Renal cortex interstitium (tissue), 15 donors: ENCODE results near the gene NCOR2. TPM values are rescaled to one million over a fixed set of nuclear protein-coding genes. Genes with fewer than 3 reads are reported as not detected.

Source experiments
- DNase-seq, 11 donors: peaks; one replicate each; pipeline ENCODE4 v3.0.0-alpha.2; 2013; ENCODE audit warnings: low read depth in 9 of 11, low spot score in 4 of 11; ENCODE audit errors: extremely low read depth in 1 of 11
- long read RNA-seq, 16 experiments: transcript quantifications; one replicate each; lab custom pipeline, GENCODE V29; 2026
- polyA plus RNA-seq, 3 donors: library from polyadenylated mRNA; unstranded; fragments of 120-200 nt; gene quantifications; one replicate each; pipeline ENCODE4 v1.2.1, GENCODE V29; 2013; ENCODE audit not compliant: insufficient read length in 3 of 3

The NCOR2 gene
- 100 to 1,000 TPM in 1 of 3 donors, 10 to 100 TPM in 2; 62.7 to 106 (median 87.2) TPM for polyA plus RNA-seq
- long read RNA-seq, donor 1, partial matches to known transcripts, result 0 of 1 reads
- long read RNA-seq, donor 1, other reads (novel, unspliced or antisense), result 0 of 1 reads
- long read RNA-seq, donor 2, partial matches to known transcripts, result 0 of 4 reads
- long read RNA-seq, donor 2, other reads (novel, unspliced or antisense), result 0 of 4 reads
- long read RNA-seq, donor 3, partial matches to known transcripts, result 0 of 2 reads
- long read RNA-seq, donor 3, other reads (novel, unspliced or antisense), result 0 of 2 reads
- long read RNA-seq, donor 4, partial matches to known transcripts, result 0 of 2 reads
- long read RNA-seq, donor 4, other reads (novel, unspliced or antisense), result 0 of 2 reads
- long read RNA-seq, donor 5, result 0 reads
- long read RNA-seq, donor 6, partial matches to known transcripts, result 31 of 33 reads
- long read RNA-seq, donor 6, other reads (novel, unspliced or antisense), result 0 of 33 reads
- long read RNA-seq, donor 7, partial matches to known transcripts, result 5 of 8 reads
- long read RNA-seq, donor 7, other reads (novel, unspliced or antisense), result 0 of 8 reads
- long read RNA-seq, donor 8, partial matches to known transcripts, result 13 of 18 reads
- long read RNA-seq, donor 8, other reads (novel, unspliced or antisense), result 0 of 18 reads
- long read RNA-seq, donor 9, partial matches to known transcripts, result 5 of 6 reads
- long read RNA-seq, donor 9, other reads (novel, unspliced or antisense), result 0 of 6 reads
- long read RNA-seq, donor 10, partial matches to known transcripts, result 10 of 12 reads
- long read RNA-seq, donor 10, other reads (novel, unspliced or antisense), result 0 of 12 reads
- long read RNA-seq, donor 11, partial matches to known transcripts, result 6 of 6 reads
- long read RNA-seq, donor 11, other reads (novel, unspliced or antisense), result 0 of 6 reads
- long read RNA-seq, donor 12, partial matches to known transcripts, result 9 of 9 reads
- long read RNA-seq, donor 12, other reads (novel, unspliced or antisense), result 0 of 9 reads
- long read RNA-seq, donor 13, result 0 reads
- long read RNA-seq, donor 14, partial matches to known transcripts, result 0 of 1 reads
- long read RNA-seq, donor 14, other reads (novel, unspliced or antisense), result 0 of 1 reads
- long read RNA-seq, donor 15, partial matches to known transcripts, result 0 of 2 reads
- long read RNA-seq, donor 15, other reads (novel, unspliced or antisense), result 0 of 2 reads
- long read RNA-seq, donor 16, partial matches to known transcripts, result 98 of 106 reads
- long read RNA-seq, donor 16, other reads (novel, unspliced or antisense), result 0 of 106 reads

GRCh38 chr12:124566997-124567672 is at the start of gene NCOR2:
Gene NCOR2, minus strand, starts transcription at chr12:124567612. Its CDS starts 72,361 bp downstream, at chr12:124495251.
- DNase-seq, result no peak

DNA sequence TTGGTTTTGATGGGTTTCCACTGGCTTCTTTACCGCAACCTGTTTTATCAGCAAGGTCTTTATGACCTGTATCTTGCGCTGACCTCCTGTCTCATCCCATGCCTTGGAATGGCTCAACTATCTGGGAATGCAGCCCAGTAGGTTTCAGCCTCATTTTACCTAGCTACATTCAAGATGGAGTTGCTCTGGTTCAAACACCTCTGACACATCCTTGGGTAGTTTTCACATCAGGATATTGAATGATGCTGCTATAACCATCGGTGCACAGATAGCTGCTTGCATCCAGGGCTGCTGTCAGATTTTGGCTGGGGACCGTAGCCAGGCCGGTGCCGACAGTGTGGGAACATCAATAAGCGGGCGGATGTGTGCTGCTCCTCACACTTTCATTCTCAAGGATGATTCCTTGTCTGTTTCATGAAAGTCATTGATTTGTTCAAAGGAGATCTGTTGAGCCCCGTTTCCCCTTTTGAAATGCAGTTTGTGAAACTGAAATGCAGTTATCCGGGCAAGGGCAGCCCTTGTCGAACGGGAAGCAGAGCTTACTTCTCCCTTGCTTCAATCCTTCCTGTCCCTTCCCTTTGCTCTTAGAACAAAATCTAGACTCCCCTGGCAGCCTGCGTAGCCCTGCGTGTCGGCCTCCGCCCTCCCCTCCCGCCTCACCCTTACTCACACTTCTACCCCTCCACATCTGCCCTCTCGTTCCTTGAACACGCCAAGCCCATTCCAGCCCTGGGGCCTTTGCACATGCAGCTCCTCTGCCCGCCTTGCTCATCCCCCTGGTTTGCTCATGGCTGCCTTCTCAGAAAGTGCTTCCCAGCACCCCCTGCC is 49.2 kb upstream of the NCOR2 start:
- no peak for DNase-seq

DNA sequence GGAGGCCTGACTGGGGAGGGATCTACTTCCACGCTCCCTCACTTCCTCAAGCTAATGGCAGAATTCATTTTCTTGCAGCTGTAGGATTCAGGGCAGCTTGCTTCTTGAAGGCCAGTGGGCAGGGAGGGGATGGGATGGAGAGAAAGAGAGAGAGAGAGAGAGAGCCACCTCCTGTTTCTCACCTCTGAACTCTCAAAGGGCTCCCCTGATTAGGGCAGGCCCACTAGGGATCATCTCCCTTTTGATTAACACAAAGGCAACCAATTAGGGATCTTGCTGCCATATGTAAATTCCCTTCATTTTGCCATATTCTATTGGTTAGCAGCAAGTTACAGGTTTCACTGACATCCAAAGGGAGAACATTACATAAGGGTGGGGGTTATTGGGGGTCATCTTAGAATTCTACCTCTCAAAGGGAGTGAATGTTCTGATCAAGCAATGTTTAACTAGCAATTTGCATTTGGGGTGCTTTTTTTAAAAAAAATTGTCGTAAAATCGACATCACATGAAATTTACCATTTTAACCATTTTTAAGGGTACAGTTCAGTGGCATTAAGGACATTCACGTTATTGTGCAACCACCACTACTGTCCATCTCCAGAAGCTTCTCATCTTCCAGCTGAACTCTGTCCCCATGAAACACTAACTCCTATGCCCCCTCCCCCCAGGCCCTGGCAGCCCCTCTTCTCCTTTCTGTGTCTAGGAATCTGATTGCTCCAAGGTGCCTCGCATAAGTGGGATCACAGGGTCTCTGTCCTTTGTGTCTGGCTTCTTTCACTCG is 47.3 kb upstream of the NCOR2 start:
- DNase-seq, result no peak

GRCh38 chr12:124613151-124613585 is 45.8 kb upstream of the NCOR2 start:
- DNase-seq, result no peak

GRCh38 chr12:124612410-124612680 is 44.9 kb upstream of the NCOR2 start:
- DNase-seq, result no peak

- DNase-seq, result no peak
These were observed 44.4 kb upstream of the NCOR2 start for GRCh38 chr12:124611559-124612409.

DNA sequence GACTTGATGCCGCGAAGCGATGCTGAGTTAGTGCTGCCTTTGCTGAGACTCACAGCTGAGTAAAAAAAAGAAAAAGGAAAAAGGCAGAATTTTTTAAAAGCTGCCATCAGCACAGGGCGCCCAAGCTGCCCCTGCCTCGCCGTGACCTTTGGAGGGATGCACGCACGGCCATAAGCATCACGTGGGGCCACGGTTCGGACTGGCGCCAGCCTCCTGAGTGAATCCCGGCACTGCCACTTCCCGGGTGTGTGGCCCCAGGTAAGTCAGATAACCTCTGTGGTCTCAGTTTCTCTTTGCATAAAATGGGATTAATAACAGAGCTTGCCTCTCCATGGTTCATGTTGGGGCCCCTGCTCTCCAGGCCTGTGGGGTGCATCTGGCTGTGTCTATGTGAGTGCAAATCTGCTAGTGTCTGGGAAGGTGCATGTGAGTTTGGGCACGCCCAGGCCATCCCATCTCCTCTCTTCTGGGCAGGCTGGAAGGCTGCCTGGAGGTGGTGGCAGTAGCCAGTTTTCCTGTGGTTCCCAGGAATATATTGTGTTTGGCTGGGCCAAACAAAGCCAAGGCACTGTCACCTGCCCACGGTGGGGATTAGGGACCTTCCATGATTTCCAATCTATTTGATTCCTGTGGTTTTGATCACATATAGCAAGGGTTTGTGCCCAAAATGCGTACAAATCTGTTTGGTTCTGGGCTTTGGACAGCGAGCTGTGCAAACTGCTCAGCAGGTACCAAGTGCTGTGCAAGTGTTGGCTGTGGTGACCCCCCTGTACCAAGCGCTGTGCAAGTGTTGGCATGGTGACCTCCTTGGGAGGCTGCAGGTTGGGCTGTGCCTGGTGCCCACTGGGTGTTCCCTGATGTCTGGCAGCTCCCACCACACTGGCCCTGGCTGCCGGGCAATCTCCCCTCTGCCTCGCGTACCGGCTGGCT is 43.5 kb upstream of the NCOR2 start:
- no peak for DNase-seq

GRCh38 chr12:124610021-124610612 is 42.7 kb upstream of the NCOR2 start:
- DNase-seq, result no peak

GRCh38 chr12:124609041-124609989 is 41.9 kb upstream of the NCOR2 start:
- DNase-seq, result peak in 10 of 11 donors; percentile 43 to 78 (median 66)

DNA sequence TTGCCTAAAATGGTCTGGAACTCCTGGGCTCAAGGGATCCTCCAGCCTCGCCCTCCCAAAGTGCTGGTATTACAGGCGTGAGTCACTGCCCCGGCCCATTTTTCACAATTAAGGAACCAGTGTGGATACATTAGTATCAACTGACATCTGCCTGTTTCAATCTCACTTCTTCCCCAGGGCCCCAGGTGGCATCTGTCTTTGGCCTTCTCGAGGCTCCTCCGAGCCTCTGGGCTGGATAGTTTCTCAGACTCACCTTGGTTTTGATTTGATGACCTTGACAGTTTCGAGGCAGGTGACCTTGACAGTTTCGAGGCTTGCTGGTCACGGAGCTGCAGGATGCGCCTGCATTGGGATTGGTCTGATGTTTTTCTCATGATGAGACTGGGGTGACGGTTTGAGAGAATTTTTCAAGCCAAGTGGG is 41.0 kb upstream of the NCOR2 start:
- no peak for DNase-seq

GRCh38 chr12:124607681-124608425 is 40.4 kb upstream of the NCOR2 start:
- no peak for DNase-seq

GRCh38 chr12:124605883-124606774 is 38.7 kb upstream of the NCOR2 start:
- no peak for DNase-seq
